Measurements from ENCODE around the gene EP300. TPM values are rescaled to one million over a fixed set of nuclear protein-coding genes. Genes with fewer than 3 reads are reported as not detected.

The EP300 gene
- total RNA-seq, 1 donor from 2014 or later = 159 TPM

DNA sequence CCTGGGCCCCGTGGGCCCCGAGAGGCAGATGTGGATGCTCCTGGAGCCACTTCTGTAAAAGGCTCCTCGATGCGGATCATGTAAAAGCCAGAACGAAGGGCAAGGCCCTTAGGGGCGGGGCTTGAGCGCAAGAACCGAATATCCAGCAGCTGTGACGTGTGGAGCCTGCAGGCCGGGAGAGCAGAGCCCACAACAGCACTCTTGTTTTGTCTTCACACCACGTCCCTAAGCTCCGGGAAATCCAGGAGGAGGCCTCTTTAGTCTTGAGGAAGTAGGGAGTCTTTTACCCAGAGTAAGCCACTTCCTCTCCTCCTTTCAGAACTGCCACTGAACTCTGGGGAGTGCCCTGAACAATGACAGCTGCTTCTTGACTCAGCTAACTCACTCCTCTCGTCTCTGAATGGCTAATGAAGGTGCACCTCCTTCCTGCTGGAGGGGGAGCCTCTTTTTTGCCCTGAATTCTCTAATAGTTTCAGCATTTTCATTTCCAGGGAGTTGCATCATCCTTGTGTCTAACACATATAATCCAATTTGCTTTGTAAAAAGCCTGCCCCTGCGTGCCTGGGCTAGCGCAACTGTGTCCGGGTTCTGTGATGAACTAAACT is 125.3 kb downstream of the EP300 start:
- peak; percentile 29 for DNase-seq
- ChIA-PET POLR2A (interaction anchor here (0.5 to 1.7 kb wide), 6 partner anchors 11 to 164 kb away, joined by 3 to 10 read pairs (median 8); partner anchors contain the start of gene TEF), CTCF (interaction anchor here (1.0 to 1.6 kb wide), 2 partner anchors 20 to 295 kb away, joined by 4 to 9 read pairs; no protein-coding TSS in a partner anchor)
- Mint-ChIP-seq H3K4me1 (peaks cover 12% of the 10 kb centered on the region), H3K4me3 (peak overlapping the region; percentile 68), H3K36me3 (ENCODE audit: low read depth) (peaks cover 64% of the 10 kb centered on the region), H3K27ac (peak overlapping the region; percentile 69), H3K27me3 (no peaks in the 10 kb centered on the region), H3K9me3 (no peaks in the 10 kb centered on the region)
- ATAC-seq (ENCODE audit: low read depth) = peak; percentile 88
- TF ChIP-seq, protein P1, sequence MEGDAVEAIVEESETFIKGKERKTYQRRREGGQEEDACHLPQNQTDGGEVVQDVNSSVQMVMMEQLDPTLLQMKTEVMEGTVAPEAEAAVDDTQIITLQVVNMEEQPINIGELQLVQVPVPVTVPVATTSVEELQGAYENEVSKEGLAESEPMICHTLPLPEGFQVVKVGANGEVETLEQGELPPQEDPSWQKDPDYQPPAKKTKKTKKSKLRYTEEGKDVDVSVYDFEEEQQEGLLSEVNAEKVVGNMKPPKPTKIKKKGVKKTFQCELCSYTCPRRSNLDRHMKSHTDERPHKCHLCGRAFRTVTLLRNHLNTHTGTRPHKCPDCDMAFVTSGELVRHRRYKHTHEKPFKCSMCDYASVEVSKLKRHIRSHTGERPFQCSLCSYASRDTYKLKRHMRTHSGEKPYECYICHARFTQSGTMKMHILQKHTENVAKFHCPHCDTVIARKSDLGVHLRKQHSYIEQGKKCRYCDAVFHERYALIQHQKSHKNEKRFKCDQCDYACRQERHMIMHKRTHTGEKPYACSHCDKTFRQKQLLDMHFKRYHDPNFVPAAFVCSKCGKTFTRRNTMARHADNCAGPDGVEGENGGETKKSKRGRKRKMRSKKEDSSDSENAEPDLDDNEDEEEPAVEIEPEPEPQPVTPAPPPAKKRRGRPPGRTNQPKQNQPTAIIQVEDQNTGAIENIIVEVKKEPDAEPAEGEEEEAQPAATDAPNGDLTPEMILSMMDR (IDR thresholded peaks at IDR 0.05) = no peak
- intact Hi-C loops (cut with micrococcal nuclease) = loop anchor here (1.0 to 5.0 kb wide), 2 partner anchors 12 to 40 kb away; partner anchors contain the start of gene L3MBTL2

DNA sequence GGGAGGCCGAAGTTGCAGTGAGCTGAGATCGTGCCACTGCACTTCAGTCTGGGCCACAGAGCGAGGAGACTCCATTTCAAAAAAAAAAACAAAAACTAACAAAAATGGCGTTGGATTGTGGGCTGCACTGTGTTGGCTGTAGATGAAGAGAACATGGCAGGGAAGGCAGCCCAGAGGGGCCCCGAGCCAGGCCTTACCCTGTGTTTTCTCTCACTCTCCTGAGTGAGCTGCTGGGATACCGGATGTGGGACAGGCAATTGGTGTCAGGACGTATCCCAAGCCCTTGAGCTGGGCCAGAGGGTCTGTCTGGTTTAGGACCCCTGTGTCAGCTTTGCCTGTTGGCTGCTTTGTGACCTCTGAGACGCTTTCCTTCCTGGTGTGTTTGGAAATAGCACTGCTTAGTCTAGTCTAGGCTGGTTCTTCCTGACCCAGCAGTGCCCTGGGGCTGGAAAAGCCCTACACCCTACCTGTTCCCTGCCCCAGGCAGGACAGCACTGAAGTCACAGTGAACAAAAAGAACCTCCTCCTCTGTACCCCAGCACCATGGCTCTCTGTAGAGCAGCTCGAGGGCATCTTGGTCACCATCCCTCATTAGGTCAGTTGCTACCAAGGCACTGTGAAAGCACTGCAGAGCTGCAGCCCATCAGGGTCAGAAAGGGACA is 130.6 kb downstream of the EP300 start:
- TF ChIP-seq, protein P1 (IDR thresholded peaks at IDR 0.05) = no peak
- Mint-ChIP-seq H3K4me3 (no peak overlapping the region), H3K27ac (no peak overlapping the region), H3K27me3 (no peaks in the 10 kb centered on the region), H3K9me3 (no peaks in the 10 kb centered on the region), H3K36me3 (ENCODE audit: low read depth) (peaks cover 82% of the 10 kb centered on the region), H3K4me1 (peaks cover 1% of the 10 kb centered on the region)
- CTCF ChIA-PET = no interaction called here
- intact Hi-C loops (cut with micrococcal nuclease) = no loop called here
- ATAC-seq (ENCODE audit: low read depth) (no peak), DNase-seq (no peak)
- POLR2A ChIA-PET = no interaction called here

DNA sequence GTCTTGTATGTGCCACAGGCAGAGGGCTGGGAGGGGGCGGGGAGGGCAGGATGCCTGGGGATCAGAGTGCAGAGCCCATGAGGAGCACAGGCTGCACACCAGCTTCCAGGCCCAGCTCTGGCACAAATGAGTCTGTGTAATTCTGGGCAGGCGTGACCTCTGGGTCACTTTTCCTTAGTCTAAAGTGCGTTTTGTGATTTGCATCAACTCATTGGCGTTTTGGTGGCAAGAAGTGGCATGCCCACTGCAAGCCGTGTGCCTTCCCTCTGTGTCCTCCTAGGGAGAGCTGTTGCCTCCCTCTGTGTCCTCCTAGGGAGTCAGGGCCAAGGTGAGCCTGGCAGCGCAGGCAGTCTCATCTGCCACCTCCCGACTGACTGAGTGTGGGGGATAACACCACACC is 131.1 kb downstream of the EP300 start:
- no peak for ATAC-seq (ENCODE audit: low read depth)
- H3K27ac Mint-ChIP-seq = no peak overlapping the region
- H3K27me3 Mint-ChIP-seq = no peaks in the 10 kb centered on the region
- no peaks in the 10 kb centered on the region for H3K9me3 Mint-ChIP-seq
- H3K4me1 Mint-ChIP-seq = no peaks in the 10 kb centered on the region
- intact Hi-C loops (cut with micrococcal nuclease) = no loop called here
- POLR2A ChIA-PET = no interaction called here
- CTCF ChIA-PET = no interaction called here
- DNase-seq = no peak
- peaks cover 85% of the 10 kb centered on the region for H3K36me3 Mint-ChIP-seq (ENCODE audit: low read depth)
- no peak overlapping the region for H3K4me3 Mint-ChIP-seq
- TF ChIP-seq, protein P1 (IDR thresholded peaks at IDR 0.05) = no peak

DNA sequence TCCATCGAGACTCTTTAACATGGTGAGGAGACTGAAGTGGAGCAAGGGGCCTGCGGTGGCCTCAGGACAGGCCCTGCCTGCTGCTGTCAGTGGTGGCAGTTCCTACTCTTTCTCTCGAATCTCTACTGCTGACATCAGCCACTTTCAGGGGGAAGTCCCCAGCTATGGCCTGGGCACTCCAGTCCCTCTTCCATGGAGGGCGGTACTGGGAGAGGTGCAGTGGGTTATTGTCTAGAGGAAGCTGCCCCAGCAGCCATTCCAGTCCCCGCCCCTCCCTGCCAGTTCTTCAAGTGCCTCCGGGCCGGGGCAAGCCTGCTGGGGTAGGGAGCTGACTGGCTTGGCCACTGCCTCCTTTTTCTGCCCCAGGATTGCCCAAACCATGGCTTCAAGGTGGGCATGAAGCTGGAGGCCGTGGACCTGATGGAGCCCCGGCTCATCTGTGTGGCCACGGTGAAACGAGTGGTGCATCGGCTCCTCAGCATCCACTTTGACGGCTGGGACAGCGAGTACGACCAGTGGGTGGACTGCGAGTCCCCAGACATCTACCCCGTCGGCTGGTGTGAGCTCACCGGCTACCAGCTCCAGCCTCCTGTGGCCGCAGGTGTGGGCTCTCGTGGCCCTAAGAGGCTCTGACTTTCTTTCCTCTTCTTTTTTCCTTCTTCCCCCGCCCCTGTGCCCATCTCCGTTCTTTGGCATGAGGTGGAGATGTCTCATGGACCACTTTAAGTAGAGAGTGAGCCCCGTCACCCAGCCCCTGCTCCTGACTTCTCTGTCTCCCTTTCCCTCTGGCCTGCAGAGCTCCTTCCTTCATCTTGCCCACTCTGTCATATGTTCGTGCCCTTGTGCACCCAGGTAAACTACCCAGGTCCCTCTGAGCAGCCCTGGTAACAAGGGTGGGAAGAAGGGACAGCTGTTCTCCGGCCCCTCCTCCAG is 134.6 kb downstream of the EP300 start:
- Mint-ChIP-seq H3K36me3 (ENCODE audit: low read depth) (peaks cover 79% of the 10 kb centered on the region), H3K27me3 (no peaks in the 10 kb centered on the region), H3K4me1 (no peaks in the 10 kb centered on the region), H3K9me3 (no peaks in the 10 kb centered on the region), H3K4me3 (no peak overlapping the region), H3K27ac (no peak overlapping the region)
- POLR2A ChIA-PET = interaction anchor here (0.8 kb wide), 1 partner anchor 11 kb away, joined by 4 read pairs; no protein-coding TSS in a partner anchor
- DNase-seq (no peak), ATAC-seq (ENCODE audit: low read depth) (no peak)
- intact Hi-C loops (cut with micrococcal nuclease) = no loop called here
- CTCF ChIA-PET = no interaction called here
- TF ChIP-seq, protein P1 (IDR thresholded peaks at IDR 0.05) = no peak
